SU-DHL-6 (cell line): ENCODE data around the gene RNF168.

ENCODE experiments used
- H2AFZ ChIP-seq: fragments of 200-600 bp; sonication (generic); 2 replicates; pipeline ENCODE4 v1.6.1; 2014; ENCODE audit warnings: low read depth, mild to moderate bottlenecking, moderate library complexity, mixed read lengths, antibody characterized with exemption, low read length; ENCODE audit not compliant: severe bottlenecking
- H3F3A ChIP-seq: fragments of 200-600 bp; shearing (Covaris generic); 2 replicates; pipeline ENCODE4 v1.6.0; 2016; ENCODE audit warnings: antibody characterized with exemption, mild to moderate bottlenecking; ENCODE audit not compliant: insufficient read depth
- H3K27ac ChIP-seq: fragments of 200-600 bp; sonication (generic); 2 replicates; pipeline ENCODE4 v1.5.1; 2016; ENCODE audit warnings: low read depth, mild to moderate bottlenecking, low read length, moderate library complexity, mixed read lengths
- H3K27me3 ChIP-seq: fragments of 200-600 bp; sonication (generic), shearing (Covaris generic); 2 replicates; pipeline ENCODE4 v1.6.0; 2014; ENCODE audit warnings: mild to moderate bottlenecking, low read length
- H3K36me3 ChIP-seq: fragments of 200-600 bp; sonication (generic); 2 replicates; pipeline ENCODE4 v1.6.1; 2014; ENCODE audit warnings: mild to moderate bottlenecking, low read length, mixed read lengths
- H3K4me2 ChIP-seq: fragments of 300-600, 200-600 bp; shearing (Covaris generic), sonication (generic); 2 replicates; pipeline ENCODE4 v1.6.0; 2014; ENCODE audit warnings: low read length, low read depth, mild to moderate bottlenecking; ENCODE audit not compliant: poor library complexity, severe bottlenecking
- H3K4me3 ChIP-seq: fragments of 200-600 bp; sonication (generic); 2 replicates; pipeline ENCODE4 v1.5.1; 2014; ENCODE audit warnings: antibody characterized with exemption, low read length, mild to moderate bottlenecking, mixed read lengths; ENCODE audit not compliant: insufficient read depth, poor library complexity, severe bottlenecking
- H3K79me2 ChIP-seq: fragments of 200-600 bp; sonication (generic); 2 replicates; pipeline ENCODE4 v1.6.1; 2014; ENCODE audit warnings: mild to moderate bottlenecking, low read length, moderate library complexity; ENCODE audit not compliant: insufficient read depth
- H3K9ac ChIP-seq: fragments of 200-600 bp; sonication (generic); 2 replicates; pipeline ENCODE4 v1.7.0; 2014; ENCODE audit warnings: mild to moderate bottlenecking, low read length
- H3K9me2 ChIP-seq: fragments of 200-600 bp; sonication (generic); replicated peaks from 2 replicates; pipeline ENCODE4 v1.6.1; 2014; ENCODE audit warnings: low read length; ENCODE audit not compliant: insufficient read depth
- H3K9me3 ChIP-seq: fragments of 200-600 bp; sonication (generic); 2 replicates; pipeline ENCODE4 v1.6.1; 2014; ENCODE audit warnings: low read length, mixed read lengths; ENCODE audit not compliant: insufficient read depth
- H4K20me1 ChIP-seq: fragments of 200-600 bp; sonication (generic); 2 replicates; pipeline ENCODE4 v1.6.1; 2014; ENCODE audit warnings: low read depth, mild to moderate bottlenecking, antibody characterized with exemption, low read length, moderate library complexity, mixed read lengths
- CTCF ChIP-seq: fragments of 200-600 bp; sonication (generic); IDR thresholded peaks from one replicate; pipeline ENCODE4 v1.5.1; 2017; ENCODE audit warnings: antibody characterized with exemption, mild to moderate bottlenecking, low read length, moderate library complexity; ENCODE audit not compliant: insufficient read depth, poor library complexity, severe bottlenecking
- EZH2phosphoT487 ChIP-seq: fragments of 200-600 bp; sonication (generic), shearing (Covaris generic); conservative IDR thresholded peaks from 2 replicates; pipeline ENCODE4 v1.6.1; 2018; ENCODE audit warnings: mild to moderate bottlenecking, antibody characterized with exemption, low read length, moderate library complexity, mixed read lengths

The RNF168 gene

GRCh38 chr3:196517919-196518318 is 14.4 kb upstream of the RNF168 start:
- TF ChIP-seq CTCF (no peak), EZH2phosphoT487 (no peak)
- H2AFZ ChIP-seq, result no peak overlapping the region

GRCh38 chr3:196517162-196517800 is 13.7 kb upstream of the RNF168 start:
- Histone ChIP-seq H3K9me2 (no peaks in the 10 kb centered on the region), H4K20me1 (no peaks in the 10 kb centered on the region), H3K79me2 (no peaks in the 10 kb centered on the region), H3K36me3 (no peaks in the 10 kb centered on the region), H2AFZ (no peak overlapping the region), H3K9me3 (peaks cover 38% of the 10 kb centered on the region; the same call in 1 of the 2 replicates), H3K4me3 (no peak overlapping the region), H3K9ac (no peak overlapping the region), H3K27me3 (no peaks in the 10 kb centered on the region), H3K4me2 (no peak overlapping the region), H3F3A (no peaks in the 10 kb centered on the region), H3K27ac (no peak overlapping the region)
- TF ChIP-seq CTCF (no peak), EZH2phosphoT487 (no peak)

More at GRCh38 chr3:196517919-196518318, 14.4 kb upstream of the RNF168 start:
- Histone ChIP-seq H3K79me2 (no peaks in the 10 kb centered on the region), H3K27ac (no peak overlapping the region), H3K27me3 (no peaks in the 10 kb centered on the region), H3K9me3 (peaks cover 38% of the 10 kb centered on the region; the same call in 1 of the 2 replicates), H4K20me1 (no peaks in the 10 kb centered on the region), H3K4me3 (no peak overlapping the region), H3F3A (no peaks in the 10 kb centered on the region), H3K36me3 (no peaks in the 10 kb centered on the region), H3K9ac (no peak overlapping the region), H3K4me2 (no peak overlapping the region), H3K9me2 (no peaks in the 10 kb centered on the region)

GRCh38 chr3:196514913-196515621 is 11.5 kb upstream of the RNF168 start, which contains the start of gene SMCO1:
SMCO1 (minus strand) TSS chr3:196515346; CDS start chr3:196515209, 137 bp downstream.
- Histone ChIP-seq H3K9me2 (no peaks in the 10 kb centered on the region), H3K9ac (no peak within 1 kb of the TSS), H4K20me1 (no peaks in the 10 kb centered on the region), H3K27me3 (no peaks in the 10 kb centered on the region), H3K79me2 (no peaks in the 10 kb centered on the region), H3K4me3 (no peak within 1 kb of the TSS), H3K9me3 (peaks cover 23% of the 10 kb centered on the region; the same call in 1 of the 2 replicates), H3K36me3 (no peaks in the 10 kb centered on the region), H3K4me2 (no peak within 1 kb of the TSS), H2AFZ (no peak within 1 kb of the TSS), H3K27ac (no peak within 1 kb of the TSS), H3F3A (no peaks in the 10 kb centered on the region)
- no peak for TF ChIP-seq EZH2phosphoT487
- no peak for TF ChIP-seq CTCF
